Measurements from ENCODE around the gene ZNF444.
"Not testable (repeated sequence)": the region's sequence is repeated elsewhere in the genome, so short reads cannot be mapped to it uniquely, and the experiment has no call there.

ZNF444 gene

GRCh38 chr19:56207581-56207980 is 66.5 kb downstream of the ZNF444 start:
- H3K27me3 Mint-ChIP-seq = peaks cover 25% of the 10 kb centered on the region
- H3K4me3 Mint-ChIP-seq, H3K4me1 Mint-ChIP-seq, H3K27ac Mint-ChIP-seq, ATAC-seq, H3K9me3 Mint-ChIP-seq, DNase-seq: not testable (repeated sequence)

DNA sequence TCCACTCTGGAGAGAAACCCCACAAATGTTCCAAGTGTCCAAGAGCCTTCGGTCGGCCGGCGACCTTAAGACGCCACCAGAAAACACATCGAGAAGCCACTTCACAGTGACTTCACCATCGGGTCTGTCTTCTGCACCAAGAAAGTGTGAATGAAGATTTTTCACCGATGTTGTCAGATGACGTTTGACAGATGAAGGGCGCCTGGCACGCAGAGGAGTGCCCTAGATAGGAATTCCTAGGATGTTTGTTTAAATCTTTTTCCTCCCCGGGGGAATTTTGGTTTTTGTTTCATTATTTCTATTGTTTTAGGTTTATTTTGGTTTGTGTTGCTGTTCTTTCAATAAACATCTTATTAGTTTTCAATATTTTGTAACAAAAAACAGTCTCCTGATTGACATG is 68.0 kb downstream of the ZNF444 start:
- no peak overlapping the region for H3K4me3 Mint-ChIP-seq
- DNase-seq (no peak), ATAC-seq (no peak)
- H3K9me3 Mint-ChIP-seq = no peaks in the 10 kb centered on the region
- no peak overlapping the region for H3K27ac Mint-ChIP-seq
- H3K27me3 Mint-ChIP-seq = peaks cover 34% of the 10 kb centered on the region
- no peaks in the 10 kb centered on the region for H3K4me1 Mint-ChIP-seq

DNA sequence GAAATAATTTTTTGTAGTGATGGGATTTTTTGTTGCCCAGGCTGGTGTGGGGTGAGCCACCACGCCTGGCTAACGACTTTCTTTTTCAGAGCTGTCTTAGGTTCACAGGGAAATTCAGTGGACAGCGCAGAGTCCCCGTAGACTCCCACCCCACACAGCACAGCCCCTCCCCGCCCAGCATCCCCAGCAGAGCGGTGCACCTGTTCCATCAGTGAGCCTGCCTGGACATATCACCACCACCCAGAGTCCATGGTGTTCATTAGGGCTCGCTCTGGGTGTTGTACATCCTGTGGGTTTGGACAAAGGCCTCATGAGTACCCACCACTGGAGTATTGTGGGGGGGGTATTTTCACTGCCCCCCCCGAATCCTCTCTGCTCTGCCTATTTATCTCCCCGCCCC is 68.9 kb downstream of the ZNF444 start:
- not testable (repeated sequence) for H3K27ac Mint-ChIP-seq, ATAC-seq, H3K4me1 Mint-ChIP-seq, DNase-seq, H3K9me3 Mint-ChIP-seq, H3K4me3 Mint-ChIP-seq
- peaks cover 43% of the 10 kb centered on the region for H3K27me3 Mint-ChIP-seq
